ENCODE measurements around the gene ERLIN1. TPM values are rescaled to one million over a fixed set of nuclear protein-coding genes. Genes with fewer than 3 reads are reported as not detected.

ERLIN1 gene
- total and polyA plus RNA-seq, 2 experiments from 2014 or later, result 7.2 to 20.4 TPM

DNA sequence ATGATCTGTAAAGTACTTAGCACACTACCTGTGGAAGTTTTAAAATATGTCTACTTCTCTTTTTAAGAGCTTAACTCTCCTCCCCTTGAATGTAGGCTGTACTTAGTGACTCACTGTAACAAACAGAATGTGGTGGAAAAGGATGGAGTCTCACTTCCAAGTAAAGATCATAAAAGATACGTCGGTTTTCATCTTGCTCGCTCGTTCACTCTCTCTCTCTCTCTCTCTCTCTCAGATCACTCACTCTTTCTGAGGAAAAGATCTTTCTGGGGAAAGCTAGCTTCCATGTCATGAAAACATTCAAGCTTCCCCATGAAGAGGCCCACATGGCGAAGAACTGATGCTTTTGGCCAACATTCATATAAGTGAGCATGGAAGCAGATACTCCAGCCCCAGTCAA is 38.0 kb upstream of the ERLIN1 start (continued):
- TF ChIP-seq, protein P1, sequence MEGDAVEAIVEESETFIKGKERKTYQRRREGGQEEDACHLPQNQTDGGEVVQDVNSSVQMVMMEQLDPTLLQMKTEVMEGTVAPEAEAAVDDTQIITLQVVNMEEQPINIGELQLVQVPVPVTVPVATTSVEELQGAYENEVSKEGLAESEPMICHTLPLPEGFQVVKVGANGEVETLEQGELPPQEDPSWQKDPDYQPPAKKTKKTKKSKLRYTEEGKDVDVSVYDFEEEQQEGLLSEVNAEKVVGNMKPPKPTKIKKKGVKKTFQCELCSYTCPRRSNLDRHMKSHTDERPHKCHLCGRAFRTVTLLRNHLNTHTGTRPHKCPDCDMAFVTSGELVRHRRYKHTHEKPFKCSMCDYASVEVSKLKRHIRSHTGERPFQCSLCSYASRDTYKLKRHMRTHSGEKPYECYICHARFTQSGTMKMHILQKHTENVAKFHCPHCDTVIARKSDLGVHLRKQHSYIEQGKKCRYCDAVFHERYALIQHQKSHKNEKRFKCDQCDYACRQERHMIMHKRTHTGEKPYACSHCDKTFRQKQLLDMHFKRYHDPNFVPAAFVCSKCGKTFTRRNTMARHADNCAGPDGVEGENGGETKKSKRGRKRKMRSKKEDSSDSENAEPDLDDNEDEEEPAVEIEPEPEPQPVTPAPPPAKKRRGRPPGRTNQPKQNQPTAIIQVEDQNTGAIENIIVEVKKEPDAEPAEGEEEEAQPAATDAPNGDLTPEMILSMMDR (conservative IDR thresholded peaks at IDR 0.05; ENCODE audit: low read depth in 2 of 2), result no peak
- TF ChIP-seq ZNF114 (CRISPR knock-in tag; IDR thresholded peaks at IDR 0.05), result no peak
- no peak for TF ChIP-seq CREB1 (CRISPR knock-in tag; IDR thresholded peaks at IDR 0.05; ENCODE audit: low read depth)
- TF ChIP-seq, protein P2, sequence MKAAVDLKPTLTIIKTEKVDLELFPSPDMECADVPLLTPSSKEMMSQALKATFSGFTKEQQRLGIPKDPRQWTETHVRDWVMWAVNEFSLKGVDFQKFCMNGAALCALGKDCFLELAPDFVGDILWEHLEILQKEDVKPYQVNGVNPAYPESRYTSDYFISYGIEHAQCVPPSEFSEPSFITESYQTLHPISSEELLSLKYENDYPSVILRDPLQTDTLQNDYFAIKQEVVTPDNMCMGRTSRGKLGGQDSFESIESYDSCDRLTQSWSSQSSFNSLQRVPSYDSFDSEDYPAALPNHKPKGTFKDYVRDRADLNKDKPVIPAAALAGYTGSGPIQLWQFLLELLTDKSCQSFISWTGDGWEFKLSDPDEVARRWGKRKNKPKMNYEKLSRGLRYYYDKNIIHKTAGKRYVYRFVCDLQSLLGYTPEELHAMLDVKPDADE (IDR thresholded peaks at IDR 0.05), result no peak
- no peak for TF ChIP-seq ZNF331 (CRISPR knock-in tag; IDR thresholded peaks at IDR 0.05; ENCODE audit: low read depth)
- TF ChIP-seq, protein P3, sequence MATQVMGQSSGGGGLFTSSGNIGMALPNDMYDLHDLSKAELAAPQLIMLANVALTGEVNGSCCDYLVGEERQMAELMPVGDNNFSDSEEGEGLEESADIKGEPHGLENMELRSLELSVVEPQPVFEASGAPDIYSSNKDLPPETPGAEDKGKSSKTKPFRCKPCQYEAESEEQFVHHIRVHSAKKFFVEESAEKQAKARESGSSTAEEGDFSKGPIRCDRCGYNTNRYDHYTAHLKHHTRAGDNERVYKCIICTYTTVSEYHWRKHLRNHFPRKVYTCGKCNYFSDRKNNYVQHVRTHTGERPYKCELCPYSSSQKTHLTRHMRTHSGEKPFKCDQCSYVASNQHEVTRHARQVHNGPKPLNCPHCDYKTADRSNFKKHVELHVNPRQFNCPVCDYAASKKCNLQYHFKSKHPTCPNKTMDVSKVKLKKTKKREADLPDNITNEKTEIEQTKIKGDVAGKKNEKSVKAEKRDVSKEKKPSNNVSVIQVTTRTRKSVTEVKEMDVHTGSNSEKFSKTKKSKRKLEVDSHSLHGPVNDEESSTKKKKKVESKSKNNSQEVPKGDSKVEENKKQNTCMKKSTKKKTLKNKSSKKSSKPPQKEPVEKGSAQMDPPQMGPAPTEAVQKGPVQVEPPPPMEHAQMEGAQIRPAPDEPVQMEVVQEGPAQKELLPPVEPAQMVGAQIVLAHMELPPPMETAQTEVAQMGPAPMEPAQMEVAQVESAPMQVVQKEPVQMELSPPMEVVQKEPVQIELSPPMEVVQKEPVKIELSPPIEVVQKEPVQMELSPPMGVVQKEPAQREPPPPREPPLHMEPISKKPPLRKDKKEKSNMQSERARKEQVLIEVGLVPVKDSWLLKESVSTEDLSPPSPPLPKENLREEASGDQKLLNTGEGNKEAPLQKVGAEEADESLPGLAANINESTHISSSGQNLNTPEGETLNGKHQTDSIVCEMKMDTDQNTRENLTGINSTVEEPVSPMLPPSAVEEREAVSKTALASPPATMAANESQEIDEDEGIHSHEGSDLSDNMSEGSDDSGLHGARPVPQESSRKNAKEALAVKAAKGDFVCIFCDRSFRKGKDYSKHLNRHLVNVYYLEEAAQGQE (IDR thresholded peaks at IDR 0.05; ENCODE audit: unreplicated experiment), result no peak

DNA sequence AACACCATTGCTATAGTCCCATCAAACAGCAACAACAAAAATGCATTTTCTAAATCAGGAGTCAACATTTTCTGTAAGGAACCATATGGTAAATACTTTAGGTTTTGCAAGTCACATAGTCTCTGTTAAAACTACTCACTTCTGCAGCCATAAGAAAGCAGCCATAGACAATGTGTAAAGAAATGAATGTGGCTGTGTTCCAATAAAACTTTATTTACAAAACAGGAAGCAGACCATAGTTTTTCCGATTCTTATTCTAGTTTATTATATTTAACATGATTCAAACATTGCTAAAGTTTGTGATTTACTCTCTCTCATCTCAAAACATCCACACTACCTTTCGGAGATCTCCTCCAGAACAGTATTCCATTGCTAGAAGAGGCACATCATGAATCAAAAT is 36.7 kb upstream of the ERLIN1 start:
- no peak overlapping the region for H3K27ac ChIP-seq (ENCODE audit: low read depth)
- H3K79me2 ChIP-seq (replicated peaks; ENCODE audit: insufficient read depth), result peaks cover 20% of the 10 kb centered on the region
- no peaks in the 10 kb centered on the region for H3K4me1 ChIP-seq (ENCODE audit: insufficient read depth)
- ATAC-seq (no peak), DNase-seq (ENCODE audit: low spot score) (no peak)
- Mint-ChIP-seq H3K36me3 (ENCODE audit: low read depth) (peaks cover 40% of the 10 kb centered on the region), H3K9me3 (no peaks in the 10 kb centered on the region), H3K4me1 (no peaks in the 10 kb centered on the region), H3K27me3 (ENCODE audit: insufficient read depth, low read depth, poor library complexity) (no peaks in the 10 kb centered on the region), H3K4me3 (no peak overlapping the region), H3K27ac (no peak overlapping the region)
- no peak overlapping the region for H3K4me2 ChIP-seq
- no peaks in the 10 kb centered on the region for H3K9me2 ChIP-seq (ENCODE audit: insufficient read depth)
- H4K20me1 ChIP-seq (replicated peaks; ENCODE audit: insufficient read depth), result peaks cover 11% of the 10 kb centered on the region; the same call in 1 of the 2 replicates
- peaks cover 34% of the 10 kb centered on the region for H3K36me3 ChIP-seq (ENCODE audit: insufficient read depth)
- no peak overlapping the region for H3K4me3 ChIP-seq
- H2AFZ ChIP-seq, result no peak overlapping the region
- H3F3A ChIP-seq (replicated peaks; ENCODE audit: low read depth), result no peaks in the 10 kb centered on the region
- no peaks in the 10 kb centered on the region for H3K27me3 ChIP-seq (ENCODE audit: insufficient read depth)
- TF ChIP-seq POLR2AphosphoS5 (IDR thresholded peaks at IDR 0.05; ENCODE audit: low read depth), result no peak
- no peak for TF ChIP-seq JUNB (IDR thresholded peaks at IDR 0.05; ENCODE audit: unreplicated experiment)
- no peak for TF ChIP-seq NANOG (IDR thresholded peaks at IDR 0.05; ENCODE audit: borderline replicate concordance)
- no peak for TF ChIP-seq EZH2phosphoT487 (IDR thresholded peaks at IDR 0.05; ENCODE audit: unreplicated experiment)
- TF ChIP-seq STAT1 (IDR thresholded peaks at IDR 0.05; ENCODE audit: unreplicated experiment), result no peak
- TF ChIP-seq, protein P3 (IDR thresholded peaks at IDR 0.05; ENCODE audit: unreplicated experiment), result no peak
- no peak for TF ChIP-seq ZNF331 (CRISPR knock-in tag; IDR thresholded peaks at IDR 0.05; ENCODE audit: low read depth)
- TF ChIP-seq, protein P1 (conservative IDR thresholded peaks at IDR 0.05; ENCODE audit: low read depth in 2 of 2), result no peak
- TF ChIP-seq, protein P2 (IDR thresholded peaks at IDR 0.05), result no peak
